OCI-LY3 (cell line): ENCODE results near the gene HSF5.

Experiments used
- EZH2phosphoT487 ChIP-seq: fragments of 200-600 bp; shearing (Covaris generic); IDR thresholded peaks from 2 replicates; pipeline ENCODE4 v1.6.1; 2018; ENCODE audit warnings: antibody characterized with exemption, mixed run types, low read depth
- TF ChIP-seq, protein P1 (sequence below): fragments of 200-600, 300-600 bp; sonication (generic); IDR thresholded peaks from 2 replicates; pipeline ENCODE4 v1.5.1; 2014; ENCODE audit warnings: antibody characterized with exemption, low read length, low read depth

DNA sequence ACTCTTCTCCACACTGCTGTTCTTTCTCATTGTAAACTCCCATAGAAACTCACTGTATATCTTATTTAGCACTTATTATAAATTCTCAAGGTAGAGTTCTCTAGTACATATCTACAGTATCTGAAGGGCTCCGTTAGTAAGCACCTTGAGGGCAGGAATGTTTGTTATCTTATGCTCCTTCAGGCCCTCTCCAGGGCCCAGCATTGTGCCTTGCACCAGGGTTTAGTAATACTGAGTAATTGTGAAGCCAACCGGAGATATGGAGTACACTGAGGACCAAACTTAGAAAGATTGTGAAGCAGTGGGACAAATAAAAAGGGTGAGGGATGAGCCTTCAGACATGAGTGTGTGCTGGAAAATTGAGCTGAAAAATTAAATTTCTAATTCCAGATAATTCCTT lies 97.3 kb downstream of the HSF5 start:
- TF ChIP-seq, protein P1, sequence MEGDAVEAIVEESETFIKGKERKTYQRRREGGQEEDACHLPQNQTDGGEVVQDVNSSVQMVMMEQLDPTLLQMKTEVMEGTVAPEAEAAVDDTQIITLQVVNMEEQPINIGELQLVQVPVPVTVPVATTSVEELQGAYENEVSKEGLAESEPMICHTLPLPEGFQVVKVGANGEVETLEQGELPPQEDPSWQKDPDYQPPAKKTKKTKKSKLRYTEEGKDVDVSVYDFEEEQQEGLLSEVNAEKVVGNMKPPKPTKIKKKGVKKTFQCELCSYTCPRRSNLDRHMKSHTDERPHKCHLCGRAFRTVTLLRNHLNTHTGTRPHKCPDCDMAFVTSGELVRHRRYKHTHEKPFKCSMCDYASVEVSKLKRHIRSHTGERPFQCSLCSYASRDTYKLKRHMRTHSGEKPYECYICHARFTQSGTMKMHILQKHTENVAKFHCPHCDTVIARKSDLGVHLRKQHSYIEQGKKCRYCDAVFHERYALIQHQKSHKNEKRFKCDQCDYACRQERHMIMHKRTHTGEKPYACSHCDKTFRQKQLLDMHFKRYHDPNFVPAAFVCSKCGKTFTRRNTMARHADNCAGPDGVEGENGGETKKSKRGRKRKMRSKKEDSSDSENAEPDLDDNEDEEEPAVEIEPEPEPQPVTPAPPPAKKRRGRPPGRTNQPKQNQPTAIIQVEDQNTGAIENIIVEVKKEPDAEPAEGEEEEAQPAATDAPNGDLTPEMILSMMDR, result no peak
- TF ChIP-seq EZH2phosphoT487, result no peak
